COLO829 (cell line): ENCODE results near the gene BOC.

Source experiments
- DNase-seq: peaks from one replicate; pipeline ENCODE4 v3.0.0; 2012; ENCODE audit warnings: low spot score

BOC gene

DNA sequence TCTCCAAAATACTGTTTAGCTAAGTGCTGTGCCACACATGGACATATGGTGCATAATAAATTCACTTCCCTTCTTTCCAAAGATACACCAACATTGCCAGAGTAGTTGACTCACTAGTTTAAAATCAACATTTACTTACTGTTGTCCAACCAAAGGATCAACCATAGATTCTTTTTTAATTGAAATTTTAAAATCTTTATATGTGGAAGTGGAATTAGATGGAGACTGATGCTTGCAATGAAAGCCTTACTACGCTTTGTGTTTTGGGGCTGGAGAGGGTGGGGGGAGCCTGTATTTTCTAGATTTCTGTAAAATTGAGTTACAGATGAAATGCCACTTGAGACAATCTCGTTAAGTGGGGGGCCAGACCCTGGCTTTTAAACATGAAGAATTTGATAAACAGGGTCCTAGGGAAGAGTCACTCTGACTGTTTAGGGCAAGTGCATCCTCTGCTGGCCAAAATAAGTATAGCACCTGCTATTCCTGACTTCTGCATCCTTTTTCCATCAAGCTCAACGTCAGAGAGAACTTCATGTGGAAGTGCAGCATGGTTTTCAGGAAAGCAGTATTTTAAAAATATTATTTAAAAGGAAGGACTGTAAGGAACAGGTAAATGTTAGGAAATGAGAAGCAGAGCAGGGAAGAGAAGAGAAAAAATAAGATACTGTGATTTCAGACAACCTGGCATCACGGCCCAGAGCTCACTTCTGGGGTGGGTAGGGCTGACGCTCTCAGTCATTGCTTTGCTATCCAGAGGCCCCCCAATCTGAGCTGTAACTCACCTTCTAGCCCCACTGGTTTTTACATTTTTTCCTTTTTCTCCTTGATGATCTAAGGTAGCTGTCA lies 76.7 kb downstream of the BOC start:
- DNase-seq: peak; percentile 71

- no peak for DNase-seq
These were observed 77.5 kb downstream of the BOC start for GRCh38 chr3:113288881-113289280.

DNA sequence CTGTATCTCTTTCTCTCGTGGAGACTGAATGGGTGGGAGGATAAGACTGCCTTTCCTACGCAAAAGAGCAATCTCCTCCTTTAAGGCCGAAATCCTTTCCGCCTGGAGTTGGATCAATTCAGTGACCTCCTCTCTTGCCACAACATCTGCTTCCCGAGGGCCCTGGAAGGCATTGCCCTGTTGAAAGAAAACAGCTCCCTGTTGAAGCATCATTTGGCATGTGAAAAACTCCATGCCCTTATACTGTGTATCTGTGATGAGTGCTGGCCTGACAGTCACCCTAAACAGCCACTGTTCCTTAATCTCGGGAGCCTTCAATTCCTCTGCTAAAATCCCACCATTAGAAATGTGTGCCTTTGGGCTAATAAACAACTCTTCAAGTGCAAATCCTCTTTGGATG lies 80.2 kb downstream of the BOC start:
- no peak for DNase-seq

- DNase-seq: no peak
These were observed 81.6 kb downstream of the BOC start for GRCh38 chr3:113292933-113293332.

DNA sequence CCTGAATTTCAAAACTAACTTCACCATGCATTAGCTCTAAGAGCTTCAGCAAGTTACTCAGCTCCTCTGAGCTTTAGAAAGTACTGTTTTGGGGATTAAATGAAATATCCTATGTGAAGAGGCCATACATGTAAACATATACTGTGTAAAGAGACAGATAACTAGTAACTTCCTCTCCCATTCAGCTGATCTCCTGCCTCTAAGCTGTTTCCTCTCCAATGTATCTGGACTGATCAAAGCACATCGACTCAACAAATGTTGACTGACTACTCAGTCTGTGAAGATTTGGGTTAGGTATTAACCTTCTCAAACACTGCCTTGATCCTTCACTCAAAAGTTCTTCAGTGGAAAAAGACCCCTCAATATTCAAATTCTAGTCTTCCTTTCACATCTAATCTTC lies 82.0 kb downstream of the BOC start:
- no peak for DNase-seq

GRCh38 chr3:113295463-113295862 lies 84.1 kb downstream of the BOC start:
- peak; percentile 49 for DNase-seq

DNA sequence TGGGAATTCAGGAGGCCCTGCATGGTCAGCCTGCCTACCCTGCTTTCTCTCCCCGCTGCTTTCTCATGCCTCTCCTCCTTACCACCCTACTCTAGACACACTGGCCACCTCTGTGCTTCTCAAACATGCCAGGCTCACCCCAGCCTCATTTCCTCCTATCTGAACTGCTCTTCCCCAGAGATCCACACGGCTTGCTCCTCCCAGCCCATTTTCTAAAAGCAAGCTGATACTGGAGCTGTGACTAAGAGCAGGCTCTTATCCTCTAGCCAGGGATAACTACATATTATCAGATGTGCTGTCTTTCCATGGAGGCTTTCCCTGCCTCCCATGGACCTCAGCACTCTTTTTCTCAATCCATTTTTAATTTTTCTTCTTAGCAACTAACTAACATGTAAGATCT lies 85.9 kb downstream of the BOC start:
- DNase-seq: no peak

- DNase-seq: no peak
These were observed 86.5 kb downstream of the BOC start for GRCh38 chr3:113297841-113298240.

DNA sequence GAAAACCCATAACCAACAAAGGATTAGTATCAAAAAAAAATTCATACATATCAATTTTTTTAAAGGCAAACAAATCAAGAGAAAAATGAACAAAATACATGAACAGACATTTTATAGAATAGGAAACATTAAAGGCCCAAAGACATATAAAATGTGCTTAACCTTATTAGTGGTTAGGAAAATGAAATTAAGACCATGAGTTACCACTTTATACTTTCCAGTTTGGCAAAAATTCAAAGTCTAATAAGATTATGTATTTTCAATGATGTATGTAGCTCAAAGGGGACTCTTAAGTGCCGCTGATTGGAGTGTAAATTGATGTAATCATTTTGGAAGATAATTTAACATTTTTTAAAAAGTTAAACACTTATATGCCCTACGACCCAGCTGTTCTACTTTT lies 89.2 kb downstream of the BOC start:
- no peak for DNase-seq

DNA sequence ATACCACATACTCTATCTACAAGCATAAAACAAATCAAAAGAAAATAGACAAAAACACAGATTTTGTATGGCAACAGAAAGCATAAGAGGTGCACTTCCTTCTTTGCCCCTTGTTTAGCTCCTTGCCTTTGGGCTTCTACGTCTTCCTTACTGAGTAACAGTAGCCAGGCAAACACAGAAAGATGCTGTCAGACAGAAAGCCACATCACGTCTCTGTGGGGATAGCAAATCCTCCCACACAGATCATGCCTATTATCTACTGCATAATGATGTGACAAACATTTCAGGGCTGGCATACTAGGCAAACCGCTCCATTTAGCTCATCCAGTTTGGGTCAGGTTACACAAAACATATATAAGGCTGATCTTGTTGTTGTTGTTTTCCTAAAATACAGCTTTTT lies 92.7 kb downstream of the BOC start:
- DNase-seq: no peak

DNA sequence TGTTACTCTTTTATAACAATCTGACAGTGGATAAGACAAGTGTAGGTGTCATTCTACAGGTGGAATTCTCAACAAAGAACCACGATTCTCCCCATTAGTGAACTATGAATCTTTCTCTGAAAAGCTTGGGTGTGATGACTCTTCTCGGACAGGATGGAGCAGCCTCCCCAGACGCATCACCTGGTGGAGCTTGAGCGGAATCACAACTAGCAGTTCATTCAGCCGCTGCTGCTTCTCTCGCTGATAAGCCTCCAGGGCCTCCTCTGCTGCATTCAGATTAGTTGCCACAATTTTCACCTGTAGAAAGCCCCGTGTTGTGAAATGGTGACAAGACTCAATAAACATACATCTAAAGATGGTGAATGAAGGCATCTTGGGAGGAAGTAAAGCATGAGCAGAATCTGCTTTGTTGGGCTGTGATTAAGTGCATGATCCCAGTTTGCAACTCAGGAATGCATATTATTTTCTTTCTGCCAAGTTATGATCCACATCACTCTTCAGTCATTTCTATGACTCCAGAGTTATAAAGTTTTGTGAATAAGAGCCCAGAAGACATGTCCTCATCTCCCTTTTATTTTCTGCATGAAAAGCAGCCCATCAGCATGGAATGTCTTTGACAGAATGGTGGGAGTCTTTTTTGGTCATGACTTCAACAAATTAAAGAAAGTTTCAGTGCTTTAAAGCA lies 93.6 kb downstream of the BOC start:
- no peak for DNase-seq

- no peak for DNase-seq
These were observed 99.6 kb downstream of the BOC start for GRCh38 chr3:113310960-113311359.

- no peak for DNase-seq
These were observed 101.1 kb downstream of the BOC start for GRCh38 chr3:113312416-113312815.

- DNase-seq: no peak
These were observed 103.6 kb downstream of the BOC start for GRCh38 chr3:113314923-113315322.

GRCh38 chr3:113329757-113330156 lies 118.4 kb downstream of the BOC start:
- no peak for DNase-seq

- no peak for DNase-seq
These were observed 119.4 kb downstream of the BOC start for GRCh38 chr3:113330742-113331141.

DNA sequence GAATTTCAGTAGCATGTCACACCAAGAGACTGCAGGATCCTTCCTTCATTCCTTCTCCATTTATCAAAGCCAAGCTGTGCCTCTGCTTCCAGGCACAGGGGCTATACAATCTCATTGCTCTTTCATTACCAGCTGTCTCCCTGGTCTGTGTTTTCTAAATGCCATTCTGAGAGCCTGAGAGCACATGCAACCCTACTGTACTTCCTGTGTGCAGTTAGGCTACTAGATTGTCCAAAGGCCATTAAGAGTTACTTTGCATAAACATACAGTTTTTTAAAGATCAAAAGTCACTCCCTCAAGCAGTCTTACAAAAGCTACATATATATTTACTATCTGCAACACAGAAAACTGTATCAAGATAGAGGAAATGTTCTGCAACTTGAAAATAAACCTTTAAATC lies 119.8 kb downstream of the BOC start:
- no peak for DNase-seq
